GM12865 (cell line): ENCODE results near the gene OCA2.

Source experiments
- DNase-seq: peaks from one replicate; pipeline ENCODE4 v3.0.0; 2010; ENCODE audit warnings: low read depth
- H3K4me3 ChIP-seq: 2 replicates; pipeline ENCODE4 v1.5.1; 2011; ENCODE audit warnings: mild to moderate bottlenecking, low read depth, low read length, control low read depth
- TF ChIP-seq, protein P1 (sequence below): IDR thresholded peaks from 2 replicates; pipeline ENCODE4 v1.5.1; 2011; ENCODE audit warnings: low read length, control low read depth, low read depth, inconsistent platforms; ENCODE audit not compliant: insufficient read depth; ENCODE audit errors: missing control alignments

The OCA2 gene

DNA sequence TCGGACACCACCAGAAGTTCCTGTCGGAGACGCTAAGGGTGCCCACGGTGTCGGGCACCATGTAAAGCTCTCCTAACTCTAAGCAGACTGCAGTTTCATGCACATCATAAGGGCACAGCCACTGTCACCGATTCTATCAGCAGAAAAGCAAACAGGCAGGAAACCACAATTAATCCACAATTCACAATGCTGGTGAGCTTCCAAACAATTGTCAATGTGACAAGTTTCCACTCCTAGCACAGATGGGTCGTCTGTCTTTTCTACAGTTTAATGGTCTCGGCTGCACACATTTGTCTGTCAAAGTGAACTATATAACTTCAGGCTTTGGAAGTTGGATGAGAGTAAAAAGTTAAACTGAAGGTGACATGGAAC lies 8.8 kb upstream of the OCA2 start:
- DNase-seq, result no peak

DNA sequence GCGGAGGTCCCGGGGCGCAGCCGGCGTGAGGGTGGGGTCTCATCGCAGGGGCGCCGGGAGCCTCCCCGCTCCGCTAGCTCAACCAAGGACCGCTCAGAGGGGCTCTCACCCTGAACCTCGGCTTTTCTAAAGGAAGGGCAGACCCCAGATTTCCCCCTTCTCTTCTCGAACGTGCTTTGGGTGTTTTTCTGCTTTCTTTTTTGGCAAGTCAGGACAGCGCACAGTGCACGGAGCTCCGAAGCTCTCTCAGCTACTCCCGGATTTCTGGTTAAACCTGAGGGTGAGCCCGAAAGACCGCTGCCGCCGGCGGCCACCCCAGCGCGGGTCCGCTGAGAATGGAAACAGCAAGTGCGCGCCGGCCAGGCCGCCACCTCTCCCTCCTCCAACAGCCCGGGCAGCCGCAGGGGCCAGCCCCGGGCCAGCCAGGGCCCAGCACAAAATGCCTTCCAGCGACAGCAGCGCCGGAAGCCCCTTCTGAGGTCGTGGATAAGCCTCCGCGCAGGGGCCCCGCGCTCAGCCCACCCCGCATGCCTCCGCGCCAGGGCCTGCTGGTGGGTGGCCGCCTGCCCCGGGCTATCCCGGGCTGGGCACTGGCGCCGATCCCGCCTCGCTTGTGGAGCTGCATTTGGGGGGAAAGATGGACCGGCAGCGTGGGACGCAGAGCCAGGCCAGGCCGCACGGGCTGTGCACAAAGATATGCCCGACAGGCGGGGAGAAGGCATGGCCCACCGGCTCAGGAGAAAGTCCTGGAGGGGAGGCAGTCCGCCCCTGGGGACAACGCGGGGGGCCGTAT lies 8.2 kb upstream of the OCA2 start:
- TF ChIP-seq, protein P1, sequence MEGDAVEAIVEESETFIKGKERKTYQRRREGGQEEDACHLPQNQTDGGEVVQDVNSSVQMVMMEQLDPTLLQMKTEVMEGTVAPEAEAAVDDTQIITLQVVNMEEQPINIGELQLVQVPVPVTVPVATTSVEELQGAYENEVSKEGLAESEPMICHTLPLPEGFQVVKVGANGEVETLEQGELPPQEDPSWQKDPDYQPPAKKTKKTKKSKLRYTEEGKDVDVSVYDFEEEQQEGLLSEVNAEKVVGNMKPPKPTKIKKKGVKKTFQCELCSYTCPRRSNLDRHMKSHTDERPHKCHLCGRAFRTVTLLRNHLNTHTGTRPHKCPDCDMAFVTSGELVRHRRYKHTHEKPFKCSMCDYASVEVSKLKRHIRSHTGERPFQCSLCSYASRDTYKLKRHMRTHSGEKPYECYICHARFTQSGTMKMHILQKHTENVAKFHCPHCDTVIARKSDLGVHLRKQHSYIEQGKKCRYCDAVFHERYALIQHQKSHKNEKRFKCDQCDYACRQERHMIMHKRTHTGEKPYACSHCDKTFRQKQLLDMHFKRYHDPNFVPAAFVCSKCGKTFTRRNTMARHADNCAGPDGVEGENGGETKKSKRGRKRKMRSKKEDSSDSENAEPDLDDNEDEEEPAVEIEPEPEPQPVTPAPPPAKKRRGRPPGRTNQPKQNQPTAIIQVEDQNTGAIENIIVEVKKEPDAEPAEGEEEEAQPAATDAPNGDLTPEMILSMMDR, result no peak
- peak overlapping the region; percentile 34 for H3K4me3 ChIP-seq
- no peak for DNase-seq

More for the DNA sequence above, 8.8 kb upstream of the OCA2 start:
- H3K4me3 ChIP-seq, result no peak overlapping the region
- TF ChIP-seq, protein P1, result no peak

DNA sequence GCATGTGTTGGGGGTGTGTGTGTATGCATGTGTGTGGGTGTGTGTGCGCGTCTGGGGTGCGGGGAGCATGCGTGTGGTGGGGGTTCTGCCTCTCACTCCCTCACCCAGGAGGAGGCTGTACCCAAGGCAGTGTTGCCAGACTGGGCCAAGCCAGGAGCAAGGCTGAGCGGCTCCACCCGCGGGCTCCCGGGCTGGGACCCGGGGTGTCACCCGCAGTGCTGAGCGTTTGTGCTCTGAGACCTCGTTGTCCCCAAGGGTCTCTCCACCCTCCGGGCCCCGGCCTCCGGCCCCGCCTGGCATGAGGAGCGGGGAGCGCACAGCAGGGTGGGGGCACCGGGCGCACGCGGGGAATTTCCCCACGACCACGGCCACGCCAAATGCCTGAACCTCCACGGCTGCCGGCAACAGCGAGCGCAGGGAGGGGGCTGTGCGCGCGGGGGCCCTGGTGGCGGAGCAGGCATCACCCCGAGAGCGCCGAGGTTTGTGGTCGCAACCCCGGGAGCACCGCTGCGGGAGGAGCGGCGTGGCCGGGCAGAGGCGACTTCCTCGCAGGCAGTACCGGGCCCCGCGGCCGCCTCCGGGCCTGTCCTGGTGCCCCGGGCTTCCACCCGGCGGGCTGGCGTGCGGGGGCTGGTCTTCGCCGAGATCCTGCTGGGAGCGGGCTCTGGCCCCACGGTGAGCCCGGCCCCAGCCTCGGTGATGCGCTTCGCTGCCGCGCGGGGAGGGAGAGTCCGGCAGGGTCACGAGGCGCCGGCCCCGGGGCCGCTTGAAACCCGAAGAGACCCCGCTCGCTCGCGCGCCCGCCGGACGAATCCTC lies 7.4 kb upstream of the OCA2 start:
- DNase-seq, result no peak
- peak overlapping the region; percentile 34; the same call in 1 of the 2 replicates for H3K4me3 ChIP-seq
- TF ChIP-seq, protein P1, result no peak

DNA sequence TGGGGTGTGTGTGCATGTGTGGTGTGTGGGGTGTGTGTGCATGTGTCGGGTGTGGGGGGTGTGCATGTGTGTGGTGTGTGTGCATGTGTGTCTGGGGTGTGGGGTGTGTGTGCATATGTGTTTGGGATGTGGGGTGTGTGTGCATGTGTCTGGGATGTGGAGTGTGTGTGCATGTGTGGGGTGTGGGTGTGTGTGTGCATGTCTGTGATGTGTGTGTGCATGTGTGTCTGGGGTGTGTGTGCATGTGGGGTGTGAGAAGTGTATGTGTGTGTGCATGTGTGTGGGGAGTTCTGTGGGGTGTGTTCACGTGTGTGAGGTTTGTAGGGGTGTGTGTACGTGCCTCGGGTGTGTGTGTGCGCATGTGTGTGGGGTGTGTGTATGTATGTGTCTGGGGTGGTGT lies 6.7 kb upstream of the OCA2 start:
- no peak overlapping the region for H3K4me3 ChIP-seq
- DNase-seq, result no peak
- TF ChIP-seq, protein P1, result no peak

DNA sequence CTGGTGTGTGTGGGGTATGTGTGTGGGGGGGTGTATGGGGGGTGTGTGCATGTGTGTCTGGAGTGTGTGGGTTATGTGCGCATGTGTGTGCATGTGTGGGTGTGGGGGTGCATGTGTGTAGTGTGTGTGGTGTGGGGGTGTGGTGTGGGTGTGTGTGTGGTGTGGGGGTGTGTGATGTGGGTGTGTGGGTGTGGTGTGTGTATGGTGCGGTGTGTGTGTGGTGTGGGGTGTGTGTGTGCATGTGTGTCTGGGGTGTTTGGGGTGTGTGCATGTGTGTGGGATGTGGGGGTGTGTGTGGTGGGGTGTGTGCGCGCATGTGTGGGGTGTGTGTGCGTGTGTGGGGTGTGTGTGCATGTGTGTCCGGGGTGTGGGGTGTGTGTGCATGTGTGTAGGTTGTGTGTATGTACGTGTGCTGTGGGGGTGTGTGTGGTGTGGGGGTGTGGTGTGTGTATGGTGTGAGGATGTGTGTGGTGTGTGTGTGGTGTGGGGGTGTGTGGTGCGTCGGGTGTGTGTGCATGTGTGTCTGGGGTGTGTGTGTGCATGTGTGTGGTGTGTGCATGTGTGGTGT lies 6.2 kb upstream of the OCA2 start:
- DNase-seq, result no peak
- TF ChIP-seq, protein P1, result no peak
- H3K4me3 ChIP-seq, result no peak overlapping the region

DNA sequence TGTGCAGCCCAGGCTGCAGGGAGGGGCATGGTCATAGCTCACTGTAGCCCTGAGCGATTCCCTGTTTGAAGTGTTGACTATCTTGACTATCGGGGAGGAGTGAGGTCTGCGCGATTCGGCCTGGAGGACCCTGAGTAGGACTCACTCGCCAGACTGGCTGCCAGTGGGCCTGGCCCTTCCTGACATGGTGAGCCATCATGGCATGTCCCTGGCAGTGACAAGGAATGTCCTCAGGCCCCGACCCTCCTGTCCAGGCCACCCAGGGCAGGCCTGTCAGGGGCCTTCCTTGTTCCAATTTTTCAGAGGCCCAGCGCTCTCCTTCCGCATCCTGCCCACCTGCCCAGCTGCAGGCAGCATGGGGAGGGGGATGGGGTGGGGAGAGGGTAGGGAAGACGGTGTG lies 5.2 kb upstream of the OCA2 start:
- no peak overlapping the region for H3K4me3 ChIP-seq
- TF ChIP-seq, protein P1, result no peak
- DNase-seq, result no peak
